ENCODE data around the gene CTU1. TPM values are rescaled to one million over a fixed set of nuclear protein-coding genes. Genes with fewer than 3 reads are reported as not detected.

Gene CTU1
- total and polyA plus RNA-seq, 2 experiments from 2014 or later: 9.4 to 13.5 TPM

GRCh38 chr19:51121257-51121656 is 13.0 kb upstream of the CTU1 start:
- no peak for DNase-seq (ENCODE audit: low read depth in 1 of 2, low spot score in 1 of 2)
- Histone ChIP-seq H3K36me3 (no peaks in the 10 kb centered on the region), H3K4me3 (no peak overlapping the region), H3K27ac (no peak overlapping the region), H3K9me3 (ENCODE audit: low read depth) (no peaks in the 10 kb centered on the region), H3K27me3 (peaks cover 5% of the 10 kb centered on the region), H3K4me1 (ENCODE audit: low read depth) (no peaks in the 10 kb centered on the region)
- TF ChIP-seq CTCF (IDR thresholded peaks at IDR 0.05; ENCODE audit: low read depth, low read length): no peak

DNA sequence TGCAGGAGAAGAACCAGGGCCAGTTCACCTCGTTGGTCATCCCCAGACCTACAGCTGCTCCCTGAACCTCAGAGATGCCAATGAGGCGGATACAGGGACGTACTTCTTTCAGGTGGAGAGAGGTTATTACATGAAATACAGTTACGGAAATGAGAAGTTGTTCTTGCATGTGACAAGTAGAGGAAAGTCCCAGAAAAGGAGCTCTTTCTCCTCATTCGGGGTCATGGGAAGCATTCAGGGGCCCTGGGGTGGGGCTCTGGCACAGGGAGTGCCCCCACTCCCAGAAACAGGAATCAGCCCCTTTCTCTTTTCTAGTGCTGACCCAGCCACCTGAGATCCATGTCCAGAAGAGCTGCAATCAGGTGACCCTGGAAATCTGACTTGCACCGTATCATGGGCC is 12.0 kb upstream of the CTU1 start:
- no peak overlapping the region for H3K27ac ChIP-seq
- no peak overlapping the region for H3K4me3 ChIP-seq
- no peak for TF ChIP-seq CTCF (IDR thresholded peaks at IDR 0.05; ENCODE audit: low read depth, low read length)
- no peaks in the 10 kb centered on the region for H3K36me3 ChIP-seq
- H3K27me3 ChIP-seq: peaks cover 5% of the 10 kb centered on the region
- DNase-seq (ENCODE audit: low read depth in 1 of 2, low spot score in 1 of 2): no peak
- no peaks in the 10 kb centered on the region for H3K4me1 ChIP-seq (ENCODE audit: low read depth)
- no peaks in the 10 kb centered on the region for H3K9me3 ChIP-seq (ENCODE audit: low read depth)

- Histone ChIP-seq H3K36me3 (no peaks in the 10 kb centered on the region), H3K4me1 (ENCODE audit: low read depth) (no peaks in the 10 kb centered on the region), H3K27ac (no peak overlapping the region), H3K9me3 (ENCODE audit: low read depth) (no peaks in the 10 kb centered on the region), H3K4me3 (no peak overlapping the region), H3K27me3 (peaks cover 5% of the 10 kb centered on the region)
- no peak for DNase-seq (ENCODE audit: low read depth in 1 of 2, low spot score in 1 of 2)
- no peak for TF ChIP-seq CTCF (IDR thresholded peaks at IDR 0.05; ENCODE audit: low read depth, low read length)
Observed at GRCh38 chr19:51119611-51120010, 11.4 kb upstream of the CTU1 start.

DNA sequence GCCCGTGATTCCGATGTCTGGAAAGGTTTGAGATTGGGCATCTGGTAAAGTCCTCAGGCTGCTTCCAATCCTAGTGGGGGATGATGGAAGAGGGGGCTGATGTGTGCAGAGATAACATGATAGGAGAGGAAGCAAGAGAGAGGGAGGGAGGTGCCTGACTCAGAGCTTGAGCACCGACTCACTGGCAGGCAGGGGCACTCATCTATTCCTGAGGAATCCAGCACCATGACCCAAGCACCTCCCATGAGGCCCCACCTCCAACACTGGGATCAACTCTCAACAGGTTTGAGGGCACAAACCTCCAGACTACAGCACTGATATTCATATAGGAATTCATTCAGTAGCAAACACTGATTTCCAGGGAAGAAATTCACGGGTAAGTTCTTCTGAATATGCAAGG is 10.9 kb upstream of the CTU1 start:
- Histone ChIP-seq H3K36me3 (no peaks in the 10 kb centered on the region), H3K4me1 (ENCODE audit: low read depth) (no peaks in the 10 kb centered on the region), H3K4me3 (no peak overlapping the region), H3K27ac (no peak overlapping the region), H3K27me3 (peaks cover 6% of the 10 kb centered on the region), H3K9me3 (ENCODE audit: low read depth) (no peaks in the 10 kb centered on the region)
- TF ChIP-seq CTCF (IDR thresholded peaks at IDR 0.05; ENCODE audit: low read depth, low read length): no peak
- no peak for DNase-seq (ENCODE audit: low read depth in 1 of 2, low spot score in 1 of 2)

GRCh38 chr19:51116736-51117286 is 8.6 kb upstream of the CTU1 start:
- no peaks in the 10 kb centered on the region for H3K4me1 ChIP-seq (ENCODE audit: low read depth)
- no peak overlapping the region for H3K4me3 ChIP-seq
- H3K9me3 ChIP-seq (ENCODE audit: low read depth): no peaks in the 10 kb centered on the region
- TF ChIP-seq CTCF (IDR thresholded peaks at IDR 0.05; ENCODE audit: low read depth, low read length): no peak
- H3K27me3 ChIP-seq: peaks cover 8% of the 10 kb centered on the region
- H3K27ac ChIP-seq: no peak overlapping the region
- H3K36me3 ChIP-seq: no peaks in the 10 kb centered on the region
- no peak for DNase-seq (ENCODE audit: low read depth in 1 of 2, low spot score in 1 of 2)
